HEK293T (cell line): ENCODE data around the gene C22orf15.

Experiments
- CTCF ChIA-PET: fragments of 350-600 bp; formaldehyde crosslinking; extraction: SDS; loops from one replicate; lab custom pipeline; 2021; ENCODE audit warnings: antibody characterized with exemption, inconsistent platforms; lab: Yijun Ruan, JAX
- POLR2A ChIA-PET: fragments of 350-600 bp; formaldehyde crosslinking; extraction: SDS; loops from one replicate; lab custom pipeline; 2020; ENCODE audit warnings: antibody characterized with exemption, inconsistent platforms; lab: Yijun Ruan, JAX
- DNase-seq: peaks from one replicate; pipeline ENCODE4 v3.0.0; 2012; ENCODE audit warnings: mixed read lengths; ENCODE audit errors: extremely low spot score
- ARNT ChIP-seq: fragments of 450-650 bp; IDR thresholded peaks from 2 replicates; pipeline ENCODE4 v1.6.1; 2017; ENCODE audit warnings: mild to moderate bottlenecking
- BHLHE40 ChIP-seq: fragments of 450-650 bp; IDR thresholded peaks from 2 replicates; pipeline ENCODE4 v1.6.1; 2016; ENCODE audit warnings: mild to moderate bottlenecking, moderate library complexity, borderline replicate concordance
- CTBP1 ChIP-seq: fragments of 450-650 bp; IDR thresholded peaks from 2 replicates; pipeline ENCODE4 v1.6.1; 2016; ENCODE audit warnings: borderline replicate concordance
- ELF4 ChIP-seq: fragments of 450-650 bp; IDR thresholded peaks from 2 replicates; pipeline ENCODE4 v1.6.1; 2017; ENCODE audit warnings: antibody characterized with exemption
- FOXA1 ChIP-seq: fragments of 450-650 bp; IDR thresholded peaks from 2 replicates; pipeline ENCODE4 v1.6.1; 2016; ENCODE audit warnings: mild to moderate bottlenecking
- FOXK2 ChIP-seq: fragments of 450-650 bp; IDR thresholded peaks from 2 replicates; pipeline ENCODE4 v1.6.1; 2016; ENCODE audit warnings: mild to moderate bottlenecking
- FOXM1 ChIP-seq: fragments of 450-650 bp; IDR thresholded peaks from 2 replicates; pipeline ENCODE4 v1.6.1; 2017; ENCODE audit warnings: mild to moderate bottlenecking, borderline replicate concordance
- HDGF ChIP-seq: fragments of 450-650 bp; IDR thresholded peaks from 2 replicates; pipeline ENCODE4 v1.6.1; 2017; ENCODE audit warnings: antibody characterized with exemption, borderline replicate concordance
- L3MBTL2 ChIP-seq: fragments of 450-650 bp; conservative IDR thresholded peaks from 2 replicates; pipeline ENCODE4 v1.6.1; 2016; ENCODE audit warnings: mild to moderate bottlenecking
- LEF1 ChIP-seq: fragments of 450-650 bp; IDR thresholded peaks from 2 replicates; pipeline ENCODE4 v1.6.1; 2017; ENCODE audit warnings: mild to moderate bottlenecking, borderline replicate concordance
- NFRKB ChIP-seq: fragments of 450-650 bp; IDR thresholded peaks from 2 replicates; pipeline ENCODE4 v1.6.1; 2016; ENCODE audit warnings: mild to moderate bottlenecking, moderate library complexity
- PKNOX1 ChIP-seq: fragments of 450-650 bp; IDR thresholded peaks from 2 replicates; pipeline ENCODE4 v1.6.1; 2016
- SP1 ChIP-seq: fragments of 450-650 bp; IDR thresholded peaks from 2 replicates; pipeline ENCODE4 v1.6.1; 2017
- SUZ12 ChIP-seq: fragments of 450-650 bp; IDR thresholded peaks from 2 replicates; pipeline ENCODE4 v1.6.1; 2016; ENCODE audit warnings: mild to moderate bottlenecking
- TARDBP ChIP-seq: fragments of 450-650 bp; IDR thresholded peaks from 2 replicates; pipeline ENCODE4 v1.6.1; 2016
- ZNF384 ChIP-seq: fragments of 450-650 bp; IDR thresholded peaks from 2 replicates; pipeline ENCODE4 v1.6.1; 2016

Gene C22orf15

GRCh38 chr22:23789638-23790037 is 26.8 kb downstream of the C22orf15 start:
- CTCF ChIA-PET: interaction anchor here (1.2 to 1.5 kb wide), 2 partner anchors 15 to 105 kb away, joined by 3 to 4 read pairs; partner anchors contain the start of gene MIF
- no peak for DNase-seq
- POLR2A ChIA-PET: interaction anchor here (1.5 to 1.8 kb wide), 2 partner anchors 22 to 68 kb away, joined by 4 to 5 read pairs; partner anchors contain the start of genes CHCHD10 and SLC2A11
- TF ChIP-seq CTBP1 (no peak), SP1 (no peak), L3MBTL2 (no peak), HDGF (no peak), FOXK2 (no peak), SUZ12 (no peak), LEF1 (no peak), PKNOX1 (no peak), FOXA1 (no peak)

GRCh38 chr22:23790819-23791737 is 28.3 kb downstream of the C22orf15 start:
- no peak for TF ChIP-seq L3MBTL2
- TF ChIP-seq ARNT: no peak
- TF ChIP-seq FOXK2: no peak
- TF ChIP-seq HDGF: no peak
- TF ChIP-seq LEF1: no peak
- TF ChIP-seq CTBP1: no peak
- no peak for TF ChIP-seq NFRKB
- TF ChIP-seq ZNF384: no peak
- TF ChIP-seq BHLHE40: no peak
- TF ChIP-seq FOXA1: no peak
- TF ChIP-seq TARDBP: no peak
- no peak for TF ChIP-seq FOXM1
- TF ChIP-seq PKNOX1: no peak
- no peak for TF ChIP-seq SP1
- TF ChIP-seq SUZ12: no peak
- ChIA-PET POLR2A (no interaction called here), CTCF (no interaction called here)
- no peak for DNase-seq

GRCh38 chr22:23791738-23792645 is 29.2 kb downstream of the C22orf15 start:
- DNase-seq: no peak
- TF ChIP-seq HDGF: no peak
- POLR2A ChIA-PET: interaction anchor here (0.7 to 1.2 kb wide), 2 partner anchors 11 to 122 kb away, joined by 3 read pairs; no protein-coding TSS in a partner anchor
- CTCF ChIA-PET: no interaction called here

GRCh38 chr22:23793326-23793725 is 30.5 kb downstream of the C22orf15 start:
- no peak for TF ChIP-seq FOXK2
- no peak for TF ChIP-seq ELF4
- TF ChIP-seq SUZ12: no peak
- TF ChIP-seq FOXM1: no peak
- TF ChIP-seq PKNOX1: no peak
- TF ChIP-seq CTBP1: no peak
- TF ChIP-seq LEF1: no peak
- TF ChIP-seq TARDBP: no peak
- no peak for TF ChIP-seq BHLHE40
- no peak for TF ChIP-seq NFRKB
- no peak for TF ChIP-seq FOXA1
- no peak for TF ChIP-seq ARNT
- no peak for TF ChIP-seq ZNF384
- TF ChIP-seq L3MBTL2: no peak
- no peak for TF ChIP-seq SP1
- no peak for TF ChIP-seq HDGF
- POLR2A ChIA-PET: no interaction called here
- DNase-seq: no peak
- CTCF ChIA-PET: no interaction called here

GRCh38 chr22:23796461-23796860 is 33.7 kb downstream of the C22orf15 start:
- TF ChIP-seq FOXA1: no peak
- no peak for TF ChIP-seq PKNOX1
- TF ChIP-seq FOXM1: no peak
- no peak for TF ChIP-seq NFRKB
- TF ChIP-seq ELF4: no peak
- TF ChIP-seq L3MBTL2: no peak
- no peak for TF ChIP-seq BHLHE40
- TF ChIP-seq CTBP1: no peak
- no peak for TF ChIP-seq TARDBP
- no peak for TF ChIP-seq FOXK2
- TF ChIP-seq LEF1: no peak
- no peak for TF ChIP-seq HDGF
- TF ChIP-seq ZNF384: no peak
- TF ChIP-seq SP1: no peak
- no peak for TF ChIP-seq SUZ12
- TF ChIP-seq ARNT: no peak
- DNase-seq: no peak
- ChIA-PET CTCF (no interaction called here), POLR2A (no interaction called here)
